SK-N-DZ (cell line): ENCODE data around the gene PLEKHH2.
"Not testable (repeated sequence)": the region's sequence is repeated elsewhere in the genome, so short reads cannot be mapped to it uniquely, and the experiment has no call there.

Experiments
- DNase-seq: peaks from one replicate; pipeline ENCODE4 v3.0.0-alpha.2; 2015; ENCODE audit warnings: low spot score

Gene PLEKHH2

DNA sequence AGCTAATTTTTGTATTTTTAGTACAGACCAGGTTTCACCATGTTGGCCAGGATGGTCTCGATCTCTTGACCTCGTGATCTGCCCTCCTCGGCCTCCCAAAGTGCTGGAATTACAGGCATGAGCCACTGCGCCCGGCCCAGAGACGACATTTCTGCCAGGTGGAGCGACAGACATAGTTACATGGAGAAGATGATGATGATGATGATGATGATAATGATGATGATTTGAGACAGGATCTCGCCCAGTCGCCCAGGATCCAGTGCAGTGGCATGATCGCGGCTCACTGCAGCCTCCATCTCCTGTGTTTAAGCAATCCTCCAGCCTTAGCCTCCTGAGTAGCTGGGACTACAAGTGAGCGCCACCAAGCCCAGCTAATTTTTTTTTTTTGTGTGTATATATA, 907 bp upstream of the PLEKHH2 start:
- not testable (repeated sequence) for DNase-seq

GRCh38 chr2:43636621-43637020, 439 bp upstream of the PLEKHH2 start:
- no peak for DNase-seq

- no peak for DNase-seq
These were observed 5.3 kb downstream of the PLEKHH2 start for GRCh38 chr2:43642363-43642762.

GRCh38 chr2:43643680-43644079, 6.6 kb downstream of the PLEKHH2 start:
- no peak for DNase-seq

- no peak for DNase-seq
These were observed 12.1 kb downstream of the PLEKHH2 start for GRCh38 chr2:43648994-43649701.

DNA sequence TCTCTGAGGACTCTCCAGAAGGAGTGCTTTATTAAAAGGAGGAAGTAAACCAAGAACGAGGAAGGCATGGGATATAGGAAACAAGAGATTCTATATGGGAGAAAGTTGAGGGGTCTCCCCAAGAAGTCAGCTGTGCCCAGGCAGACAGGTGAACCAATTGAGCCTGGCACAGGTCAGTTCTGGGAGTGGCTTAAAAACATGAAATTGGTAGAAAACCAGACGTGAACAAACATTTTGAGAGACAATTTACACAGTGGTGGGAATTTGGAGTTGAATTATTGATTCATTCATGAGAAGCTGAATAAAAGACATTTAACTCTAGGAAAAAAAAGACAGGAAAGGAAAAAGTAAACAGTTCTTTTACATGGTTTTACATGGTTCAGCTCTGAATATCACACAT, 16.4 kb downstream of the PLEKHH2 start:
- no peak for DNase-seq

DNA sequence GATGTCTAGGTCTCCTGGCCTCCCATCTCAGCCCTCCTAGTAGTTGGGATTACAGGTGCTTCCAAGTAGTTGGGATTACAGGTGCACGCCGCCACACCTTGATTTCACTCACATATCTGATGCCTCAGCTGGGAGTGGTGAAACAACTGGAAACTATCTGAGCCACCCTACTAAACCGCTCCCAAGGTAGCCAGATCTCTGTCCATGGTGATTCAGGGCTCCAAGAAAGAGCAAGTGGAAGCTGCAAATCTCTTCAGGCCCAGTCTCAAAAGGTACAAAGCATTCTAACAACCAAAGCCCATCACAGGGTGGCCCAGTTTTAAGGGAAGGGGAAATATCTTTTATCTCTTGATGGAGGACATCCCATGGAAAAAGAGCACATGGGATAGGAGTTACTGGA, 20.2 kb downstream of the PLEKHH2 start:
- DNase-seq, result no peak

DNA sequence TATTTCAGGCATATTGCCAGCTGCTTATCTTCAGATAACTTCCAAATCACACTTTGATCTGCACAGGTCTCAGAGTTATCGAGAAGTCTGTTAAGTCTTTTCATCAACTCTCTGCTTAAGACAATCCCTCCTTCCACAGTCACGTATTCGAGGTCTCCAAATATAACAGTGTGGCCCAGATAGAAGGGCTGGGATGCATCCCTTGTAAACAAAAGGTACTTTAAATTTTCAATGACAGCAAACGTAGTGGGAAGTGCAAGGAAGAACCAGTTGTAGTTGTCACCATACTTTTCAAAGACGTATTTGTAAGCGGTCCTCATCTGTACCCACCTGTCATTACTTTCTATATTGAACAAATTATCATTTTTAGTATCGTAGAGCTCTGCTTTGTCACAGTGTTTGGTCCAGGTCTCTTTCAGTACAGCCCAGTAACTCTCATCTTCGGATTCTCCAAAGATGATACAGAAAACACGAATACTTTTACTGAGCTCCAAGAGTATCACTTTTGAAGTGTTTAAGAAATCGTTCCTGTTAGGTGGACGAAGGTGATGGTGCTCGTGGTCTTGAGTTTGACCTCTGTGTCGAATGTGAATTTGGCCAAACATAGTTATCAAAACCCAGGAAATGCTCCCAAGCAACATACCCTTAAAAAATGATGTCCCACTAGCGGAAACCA, 38.7 kb downstream of the PLEKHH2 start:
- no peak for DNase-seq

DNA sequence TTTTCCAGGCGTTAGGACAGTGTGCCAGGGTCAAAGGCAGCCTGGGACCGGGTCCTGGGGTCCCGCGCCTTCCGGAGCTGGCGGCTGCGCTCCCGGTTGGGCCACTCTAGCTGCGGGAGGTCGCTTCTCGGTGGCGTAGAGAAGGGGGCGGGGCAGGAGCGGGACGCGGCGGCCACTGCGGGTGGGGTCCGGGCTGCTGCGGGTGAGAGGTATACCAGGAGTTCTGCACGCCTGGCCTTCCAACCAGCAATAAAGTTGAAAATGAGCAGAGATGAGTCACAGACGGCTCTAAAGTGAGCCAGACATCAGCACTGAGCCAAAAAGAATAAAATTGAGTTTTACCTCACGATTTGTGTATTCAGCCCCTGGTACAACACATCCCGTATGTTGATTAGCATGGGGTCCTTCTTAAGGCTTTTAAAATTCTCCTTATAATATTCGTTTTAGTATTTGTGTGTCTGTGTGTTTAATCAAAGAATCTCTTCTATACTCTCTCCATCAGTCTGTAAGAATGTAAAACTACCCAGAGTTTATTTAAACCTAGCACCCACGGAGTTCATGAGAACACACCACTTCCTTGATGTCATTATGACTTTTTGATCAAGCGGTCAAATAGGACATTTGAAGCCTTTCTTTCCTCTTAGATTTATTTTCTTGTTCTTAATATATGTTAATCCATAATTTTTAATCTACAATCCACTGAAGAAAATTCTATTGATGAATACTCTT, 39.4 kb downstream of the PLEKHH2 start, which contains the start of gene C1GALT1C1L:
Gene C1GALT1C1L, minus strand, starts transcription at position 108 of the 729 bp plus-strand sequence. Its CDS starts 107 bp downstream, at position 1.
- peak; percentile 54 for DNase-seq

DNA sequence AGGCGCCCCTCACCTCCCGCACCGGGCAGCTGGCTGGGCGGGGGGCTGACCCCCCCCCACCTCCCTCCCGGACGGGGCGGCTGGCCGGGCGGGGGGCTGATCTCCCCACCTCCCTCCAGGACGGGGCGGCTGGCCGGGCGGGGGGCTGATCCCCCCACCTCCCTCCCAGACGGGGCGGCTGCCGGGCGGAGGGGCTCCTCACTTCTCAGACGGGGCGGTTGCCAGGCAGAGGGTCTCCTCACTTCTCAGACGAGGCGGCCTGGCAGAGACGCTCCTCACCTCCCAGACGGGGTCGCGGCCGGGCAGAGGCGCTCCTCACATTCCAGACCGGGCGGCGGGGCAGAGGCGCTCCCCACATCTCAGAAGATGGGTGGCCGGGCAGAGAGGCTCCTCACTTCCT, 40.7 kb downstream of the PLEKHH2 start:
- DNase-seq, result not testable (repeated sequence)

DNA sequence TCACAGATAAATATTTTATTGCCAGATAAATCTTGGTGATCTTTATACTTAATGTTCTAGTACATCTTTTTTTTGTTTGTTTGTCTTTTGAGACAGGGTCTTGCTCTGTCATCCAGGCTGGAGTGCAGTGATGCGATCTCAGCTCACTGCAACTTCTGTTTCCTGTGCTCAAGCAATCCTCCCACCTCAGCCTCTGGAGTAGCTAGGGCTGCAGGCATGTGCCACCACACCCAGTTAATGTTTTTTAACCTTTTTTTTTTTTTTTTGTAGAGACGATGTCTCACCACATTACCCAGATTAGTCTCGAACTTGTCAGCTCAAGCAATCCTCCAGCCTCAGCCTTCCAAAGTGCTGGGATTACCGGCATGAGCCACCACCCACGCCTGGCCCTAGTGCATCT, 48.3 kb downstream of the PLEKHH2 start:
- DNase-seq, result no peak

DNA sequence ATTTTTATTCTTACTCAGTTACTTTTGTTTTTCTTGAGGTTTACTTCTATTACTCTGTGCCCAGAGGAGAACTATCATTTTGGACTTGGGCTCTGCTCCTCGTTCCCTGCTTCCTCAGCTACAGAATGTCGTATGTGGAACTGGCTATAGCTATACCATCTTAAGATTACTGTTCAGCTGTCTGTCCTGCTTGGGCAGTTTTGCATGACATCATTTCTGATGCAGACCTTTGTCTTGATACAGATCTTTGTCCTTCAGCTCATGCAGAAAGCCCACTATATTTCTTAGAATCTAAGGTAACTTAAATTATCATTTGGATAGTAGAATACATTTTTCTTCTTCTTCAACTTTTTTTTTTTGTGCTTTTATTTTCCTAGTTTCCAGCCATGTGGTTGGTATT, 52.9 kb downstream of the PLEKHH2 start:
- no peak for DNase-seq

DNA sequence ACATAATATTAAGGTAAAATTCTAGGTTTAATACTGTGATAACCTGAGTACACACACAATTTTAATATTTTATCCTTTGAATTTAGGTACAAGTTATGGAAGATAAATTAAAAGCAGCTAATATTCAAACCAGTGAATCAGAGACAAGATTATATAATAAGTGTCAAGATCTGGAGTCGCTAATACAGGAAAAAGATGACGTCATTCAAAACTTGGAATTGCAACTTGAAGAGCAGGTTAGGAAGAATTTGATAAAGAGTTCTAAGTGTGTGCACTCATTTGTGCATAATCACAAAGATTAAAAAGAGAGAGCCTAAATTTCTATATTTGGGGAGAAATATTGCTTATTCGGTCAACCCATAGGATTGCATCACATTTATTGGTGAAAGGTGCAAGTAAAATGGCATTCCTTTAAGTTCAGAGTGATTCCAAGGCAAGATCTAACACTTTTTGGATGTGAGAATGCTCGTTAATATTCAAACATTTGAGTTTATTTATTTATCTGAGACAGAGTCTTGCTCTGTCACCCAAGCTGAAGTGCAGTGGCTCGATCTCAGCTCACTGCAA, 55.5 kb downstream of the PLEKHH2 start:
- DNase-seq, result no peak

- DNase-seq, result not testable (repeated sequence)
These were observed 61.1 kb downstream of the PLEKHH2 start for GRCh38 chr2:43698140-43698539.

GRCh38 chr2:43699761-43700160, 62.7 kb downstream of the PLEKHH2 start:
- no peak for DNase-seq

GRCh38 chr2:43701111-43701510, 64.1 kb downstream of the PLEKHH2 start:
- no peak for DNase-seq

DNA sequence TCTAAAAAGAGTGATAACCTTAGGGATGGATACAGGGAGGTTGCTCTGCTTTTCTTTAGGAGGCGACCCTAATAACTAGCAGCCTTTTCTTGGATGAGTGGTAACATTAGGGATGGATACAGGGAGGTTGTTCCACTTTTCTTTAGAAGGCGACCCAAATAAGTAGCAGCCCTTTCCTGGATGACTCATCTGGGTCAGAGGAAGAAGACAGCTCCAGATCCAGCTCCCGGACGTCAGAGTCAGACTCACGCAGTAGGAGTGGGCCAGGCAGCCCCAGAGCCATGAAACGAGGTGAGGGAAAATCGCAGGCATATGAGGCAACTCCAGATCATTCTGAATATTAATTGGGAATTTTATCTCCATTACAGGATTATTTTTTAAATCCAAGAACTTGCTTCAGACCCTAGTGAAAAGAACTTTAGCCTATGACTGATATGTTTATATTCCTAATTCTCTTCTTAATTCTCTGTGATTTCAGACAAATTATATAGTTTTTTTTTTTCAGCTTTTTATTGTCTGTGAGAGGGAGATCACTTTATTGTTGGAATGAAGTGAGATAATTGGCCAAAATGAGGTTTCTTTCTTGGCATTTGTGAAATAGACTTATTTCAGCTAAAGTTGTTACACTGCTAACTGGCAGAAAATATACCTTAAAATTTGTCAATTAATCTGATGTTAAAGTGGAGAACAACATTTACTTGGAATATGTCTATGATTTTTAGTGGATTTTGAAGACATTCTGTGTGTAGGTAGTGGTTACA, 70.4 kb downstream of the PLEKHH2 start:
- DNase-seq, result no peak

- no peak for DNase-seq
These were observed 71.1 kb downstream of the PLEKHH2 start for GRCh38 chr2:43708178-43708577.

DNA sequence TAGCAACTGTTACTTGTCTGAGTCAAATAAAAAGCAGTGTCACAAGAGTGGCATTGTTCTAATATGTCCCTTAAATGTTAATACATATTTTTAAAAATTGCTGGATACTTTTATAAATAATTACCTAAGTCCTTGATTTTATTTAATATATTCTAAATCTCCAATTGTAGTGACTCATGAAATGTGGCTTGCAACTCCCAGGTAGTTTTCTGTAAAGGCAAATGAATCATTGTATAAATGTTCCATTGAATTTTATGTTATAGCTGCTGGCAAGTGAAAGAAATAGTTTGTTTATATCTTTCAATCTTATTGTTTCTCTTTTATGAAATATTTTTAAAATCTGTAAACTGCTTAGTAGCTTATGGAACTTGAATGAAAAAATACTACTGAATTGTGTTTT, 71.8 kb downstream of the PLEKHH2 start:
- no peak for DNase-seq

DNA sequence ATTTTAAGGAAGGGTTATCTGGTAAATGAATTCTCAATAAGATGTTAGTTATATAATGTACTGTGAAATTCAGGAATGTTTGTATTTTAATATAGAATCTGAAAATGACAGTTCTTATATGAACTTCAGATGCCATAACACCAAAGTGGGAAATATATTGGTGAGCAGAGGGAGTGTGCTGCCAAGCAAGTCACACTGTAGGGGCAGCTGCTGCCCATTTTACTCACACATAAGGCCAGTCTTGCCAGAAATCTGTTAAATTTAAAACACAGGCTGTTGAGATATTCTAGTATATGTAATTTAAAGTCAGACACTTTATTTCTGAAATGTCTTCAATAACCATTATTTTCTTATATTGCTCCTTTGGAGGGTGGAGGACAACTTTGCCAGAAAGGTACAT, 73.8 kb downstream of the PLEKHH2 start:
- no peak for DNase-seq

DNA sequence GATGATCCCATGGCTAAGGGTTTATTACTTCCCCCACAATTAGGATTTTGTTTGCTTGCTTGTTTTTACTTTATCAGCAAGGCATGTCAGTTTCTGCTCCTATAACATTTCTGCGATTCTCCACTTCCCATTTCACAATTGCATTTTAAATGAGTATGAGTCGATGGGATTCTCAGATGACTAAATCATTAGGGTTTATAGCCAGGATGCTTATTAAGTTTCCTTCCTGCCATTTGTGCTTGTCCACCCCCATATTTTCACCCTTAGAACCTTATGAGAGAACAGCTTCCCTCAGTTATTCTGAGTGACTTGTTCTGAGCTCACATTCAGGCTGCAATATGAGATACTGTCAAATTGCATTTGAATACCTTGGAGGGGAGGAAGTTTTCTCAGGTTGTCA, 77.1 kb downstream of the PLEKHH2 start:
- DNase-seq, result no peak
